GM23248 (cell line): ENCODE data around the gene TENT4B. TPM values are rescaled to one million over a fixed set of nuclear protein-coding genes. Genes with fewer than 3 reads are reported as not detected.

Experiments
- DNase-seq: peaks from one replicate; pipeline ENCODE4 v3.0.0-alpha.2; 2015
- H2AFZ ChIP-seq: fragments of 200-600 bp; sonication (generic); 2 replicates; pipeline ENCODE4 v1.6.1; 2016; ENCODE audit warnings: antibody characterized with exemption
- H3F3A ChIP-seq: fragments of 200-600 bp; sonication (generic); 2 replicates; pipeline ENCODE4 v1.6.1; 2016; ENCODE audit warnings: mild to moderate bottlenecking, antibody characterized with exemption, mixed run types; ENCODE audit not compliant: insufficient read depth
- H3K27ac ChIP-seq: fragments of 200-600 bp; sonication (generic); 2 replicates; pipeline ENCODE4 v1.5.1; 2016; ENCODE audit warnings: mild to moderate bottlenecking
- H3K27me3 ChIP-seq: fragments of 200-600 bp; sonication (generic); replicated peaks from 2 replicates; pipeline ENCODE4 v1.6.1; 2016; ENCODE audit warnings: mild to moderate bottlenecking; ENCODE audit not compliant: insufficient read depth
- H3K36me3 ChIP-seq: fragments of 200-600 bp; sonication (generic); 2 replicates; pipeline ENCODE4 v1.6.1; 2016; ENCODE audit warnings: low read depth, mild to moderate bottlenecking
- H3K4me1 ChIP-seq: fragments of 200-600 bp; sonication (generic); 2 replicates; pipeline ENCODE4 v1.6.1; 2016; ENCODE audit warnings: mild to moderate bottlenecking; ENCODE audit not compliant: insufficient read depth
- H3K4me2 ChIP-seq: fragments of 200-600 bp; sonication (generic); one replicate; pipeline ENCODE4 v1.6.1; 2016; ENCODE audit warnings: mild to moderate bottlenecking; ENCODE audit not compliant: unreplicated experiment
- H3K4me3 ChIP-seq: fragments of 200-600 bp; sonication (generic); 2 replicates; pipeline ENCODE4 v1.5.1; 2016; ENCODE audit warnings: mild to moderate bottlenecking
- H3K79me2 ChIP-seq: fragments of 200-600 bp; sonication (generic); 2 replicates; pipeline ENCODE4 v1.6.1; 2016; ENCODE audit warnings: mild to moderate bottlenecking; ENCODE audit not compliant: insufficient read depth
- H3K9ac ChIP-seq: fragments of 200-600 bp; sonication (generic); 2 replicates; pipeline ENCODE4 v1.6.1; 2016; ENCODE audit warnings: mild to moderate bottlenecking
- H3K9me2 ChIP-seq: fragments of 200-600 bp; sonication (generic); 2 replicates; pipeline ENCODE4 v1.6.1; 2016; ENCODE audit warnings: mixed run types, mild to moderate bottlenecking, moderate library complexity; ENCODE audit not compliant: insufficient read depth
- H3K9me3 ChIP-seq: fragments of 200-600 bp; sonication (generic); one replicate; pipeline ENCODE4 v1.6.1; 2017; ENCODE audit warnings: low read depth
- H4K20me1 ChIP-seq: fragments of 200-600 bp; sonication (generic); 2 replicates; pipeline ENCODE4 v1.6.0; 2016; ENCODE audit not compliant: insufficient read depth
- EZH2 ChIP-seq: fragments of 200-600 bp; sonication (generic); IDR thresholded peaks from 2 replicates; pipeline ENCODE4 v1.6.1; 2018; ENCODE audit warnings: antibody characterized with exemption, mild to moderate bottlenecking; ENCODE audit not compliant: insufficient read depth, poor library complexity, severe bottlenecking
- EZH2phosphoT487 ChIP-seq: fragments of 200-600 bp; sonication (generic); IDR thresholded peaks from 2 replicates; pipeline ENCODE4 v1.6.1; 2018; ENCODE audit warnings: antibody characterized with exemption, moderate library complexity, mild to moderate bottlenecking, low read depth; ENCODE audit not compliant: insufficient read depth
- WGBS, 2 experiments: methylation state at CpG; one replicate each; pipeline ENCODE4 v1.1.6; 2015 to 2017; ENCODE audit warnings: low lambda C conversion rate in 2 of 2, low coverage in 1 of 2; ENCODE audit errors: missing lambda C conversion rate in 2 of 2; 5-methylcytosine and 5-hydroxymethylcytosine counted together
- in situ Hi-C: fragments of 300-500 bp; cut with MboI; formaldehyde crosslinking; loops from 2 replicates; pipeline ENCODE4 v1.15.0; 2020
- polyA plus RNA-seq: library from polyadenylated mRNA; unstranded; fragments of >200 nt; fragmentation: Nextera tagmentation; extraction: Ambion mirVana; gene quantifications from 2 replicates; pipeline ENCODE4 v1.2.1, GENCODE V29; 2016
- small RNA-seq: library from RNA; depleted of rRNA; stranded (forward); fragments of <200 nt; gene quantifications from one replicate; pipeline ENCODE3, GENCODE V24; 2014; ENCODE audit warnings: low read depth, low replicate concordance
- total RNA-seq: library from RNA; depleted of rRNA; stranded (reverse); fragments of >200 nt; shearing (Covaris generic); gene quantifications from 2 replicates; pipeline ENCODE4 v1.2.3, GENCODE V29; 2014; rRNA removed

TENT4B gene
- total and polyA plus RNA-seq, 2 experiments from 2014 or later: 7.4 to 12.6 TPM

- in situ Hi-C loops: no loop called here
- Histone ChIP-seq H3K27me3 (no peaks in the 10 kb centered on the region), H3K9me2 (no peaks in the 10 kb centered on the region), H3K4me1 (no peaks in the 10 kb centered on the region), H3K9me3 (no peaks in the 10 kb centered on the region), H2AFZ (no peak overlapping the region), H3K4me2 (no peak overlapping the region), H3K4me3 (no peak overlapping the region), H3K79me2 (peaks cover 97% of the 10 kb centered on the region), H3K36me3 (no peaks in the 10 kb centered on the region), H3K9ac (no peak overlapping the region), H3F3A (0 out of 2 replicates have a peak, but pooled peaks cover 7% of the 10 kb centered on the region), H4K20me1 (no peaks in the 10 kb centered on the region), H3K27ac (no peak overlapping the region)
- no peak for DNase-seq
- 82 to 85% methylated on average over 3 of the region's 3 CpGs for WGBS, 2 experiments
- TF ChIP-seq EZH2phosphoT487 (no peak), EZH2 (no peak)
These were observed 125.1 kb downstream of the TENT4B start for GRCh38 chr16:50278251-50278650.

DNA sequence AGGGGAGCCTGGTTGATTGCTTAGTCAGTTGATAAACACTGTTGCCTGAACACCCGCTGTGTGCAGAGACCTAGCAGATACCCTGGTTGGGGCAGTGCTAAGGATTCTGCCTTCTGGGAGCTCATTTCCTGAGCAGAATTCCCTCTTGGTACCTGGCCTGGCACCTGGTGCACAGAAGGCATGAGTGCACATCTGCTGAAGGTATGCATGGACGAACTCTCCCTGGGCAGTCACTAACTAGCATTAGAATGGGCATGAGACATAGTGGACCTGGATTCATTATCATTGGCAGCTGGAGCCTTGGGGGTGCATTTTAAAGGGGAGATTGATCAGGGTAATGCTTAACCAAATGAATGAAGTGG, 126.4 kb downstream of the TENT4B start:
- no peaks in the 10 kb centered on the region for H3K36me3 ChIP-seq
- no peak overlapping the region for H3K4me3 ChIP-seq
- no peaks in the 10 kb centered on the region for H3K9me2 ChIP-seq
- no peaks in the 10 kb centered on the region for H3K4me1 ChIP-seq
- H4K20me1 ChIP-seq: no peaks in the 10 kb centered on the region
- H3F3A ChIP-seq: 0 out of 2 replicates have a peak, but pooled peaks cover 7% of the 10 kb centered on the region
- H3K79me2 ChIP-seq: peaks cover 99% of the 10 kb centered on the region
- TF ChIP-seq EZH2phosphoT487 (no peak), EZH2 (no peak)
- no peak overlapping the region for H3K27ac ChIP-seq
- H3K27me3 ChIP-seq: no peaks in the 10 kb centered on the region
- no peak for DNase-seq
- H3K9ac ChIP-seq: no peak overlapping the region
- no peak overlapping the region for H3K4me2 ChIP-seq
- H3K9me3 ChIP-seq: no peaks in the 10 kb centered on the region
- in situ Hi-C loops: no loop called here
- 78 to 84% methylated on average over 2 of the region's 2 CpGs for WGBS, 2 experiments
- H2AFZ ChIP-seq: no peak overlapping the region

GRCh38 chr16:50280932-50281331, 127.8 kb downstream of the TENT4B start:
- TF ChIP-seq EZH2phosphoT487 (no peak), EZH2 (no peak)
- Histone ChIP-seq H3K9me3 (no peaks in the 10 kb centered on the region), H4K20me1 (no peaks in the 10 kb centered on the region), H3K9me2 (no peaks in the 10 kb centered on the region), H3K4me3 (no peak overlapping the region), H3F3A (0 out of 2 replicates have a peak, but pooled peaks cover 7% of the 10 kb centered on the region), H3K79me2 (peaks cover 99% of the 10 kb centered on the region), H2AFZ (no peak overlapping the region), H3K27me3 (no peaks in the 10 kb centered on the region), H3K4me2 (no peak overlapping the region), H3K27ac (no peak overlapping the region), H3K36me3 (no peaks in the 10 kb centered on the region), H3K9ac (no peak overlapping the region), H3K4me1 (peaks cover 5% of the 10 kb centered on the region; the same call in 1 of the 2 replicates)
- in situ Hi-C loops: no loop called here
- 86 to 95% methylated on average over 3 to 5 of the region's 5 CpGs for WGBS, 2 experiments
- no peak for DNase-seq

Small RNA genes within 50 kb of the gene (small RNA-seq; reads per million reads assigned to genes)
- not detected for gene RF00156
- not detected for gene RPL10P14

Other genes with a start within 250 kb of the TENT4B start
- gene CNEP1R1, start 128.1 kb upstream of the TENT4B start, total RNA-seq: 42.8 and 43.3 TPM in 2 replicates
- 34.1 and 39.1 TPM in 2 replicates for gene CNEP1R1, start 128.1 kb upstream of the TENT4B start, polyA plus RNA-seq
- gene HEATR3, start 87.3 kb upstream of the TENT4B start, total RNA-seq: 17.8 and 25.1 TPM in 2 replicates
- 5.6 and 5.7 TPM in 2 replicates for gene HEATR3, start 87.3 kb upstream of the TENT4B start, polyA plus RNA-seq
- gene ADCY7, start 113.2 kb downstream of the TENT4B start, total RNA-seq: 87.4 and 90.5 TPM in 2 replicates
- 31.9 and 32.7 TPM in 2 replicates for gene ADCY7, start 113.2 kb downstream of the TENT4B start, polyA plus RNA-seq
- gene BRD7, start 215.7 kb downstream of the TENT4B start, total RNA-seq: 34.5 and 35.8 TPM in 2 replicates
- gene BRD7, start 215.7 kb downstream of the TENT4B start, polyA plus RNA-seq: 20.3 and 31.1 TPM in 2 replicates